ENCODE data around the gene CNTNAP5.

CNTNAP5 gene

GRCh38 chr2:124586835-124587234 lies 561.7 kb downstream of the CNTNAP5 start:
- in situ Hi-C loops (cut with HindIII; ENCODE audit: low sequenced_read_pairs) = no loop called here

GRCh38 chr2:124589971-124590370 lies 564.9 kb downstream of the CNTNAP5 start:
- in situ Hi-C loops (cut with HindIII; ENCODE audit: low sequenced_read_pairs) = no loop called here

GRCh38 chr2:124602759-124603158 lies 577.7 kb downstream of the CNTNAP5 start:
- in situ Hi-C loops (cut with HindIII; ENCODE audit: low sequenced_read_pairs) = no loop called here

GRCh38 chr2:124604940-124605339 lies 579.9 kb downstream of the CNTNAP5 start:
- in situ Hi-C loops (cut with HindIII; ENCODE audit: low sequenced_read_pairs) = no loop called here

GRCh38 chr2:124607679-124608078 lies 582.6 kb downstream of the CNTNAP5 start:
- in situ Hi-C loops (cut with HindIII; ENCODE audit: low sequenced_read_pairs) = no loop called here

- in situ Hi-C loops (cut with HindIII; ENCODE audit: low sequenced_read_pairs) = no loop called here
Measured at GRCh38 chr2:124609667-124610066, 584.6 kb downstream of the CNTNAP5 start.

- in situ Hi-C loops (cut with HindIII; ENCODE audit: low sequenced_read_pairs) = no loop called here
Measured at GRCh38 chr2:124610141-124610540, 585.1 kb downstream of the CNTNAP5 start.

GRCh38 chr2:124610866-124611265 lies 585.8 kb downstream of the CNTNAP5 start:
- in situ Hi-C loops (cut with HindIII; ENCODE audit: low sequenced_read_pairs) = no loop called here

- in situ Hi-C loops (cut with HindIII; ENCODE audit: low sequenced_read_pairs) = no loop called here
Measured at GRCh38 chr2:124623560-124623959, 598.5 kb downstream of the CNTNAP5 start.

- in situ Hi-C loops (cut with HindIII; ENCODE audit: low sequenced_read_pairs) = no loop called here
Measured at GRCh38 chr2:124625561-124625960, 600.5 kb downstream of the CNTNAP5 start.

GRCh38 chr2:124626993-124627392 lies 601.9 kb downstream of the CNTNAP5 start:
- in situ Hi-C loops (cut with HindIII; ENCODE audit: low sequenced_read_pairs) = no loop called here

- in situ Hi-C loops (cut with HindIII; ENCODE audit: low sequenced_read_pairs) = no loop called here
Measured at GRCh38 chr2:124633812-124634211, 608.7 kb downstream of the CNTNAP5 start.

- in situ Hi-C loops (cut with HindIII; ENCODE audit: low sequenced_read_pairs) = no loop called here
Measured at GRCh38 chr2:124639524-124639923, 614.4 kb downstream of the CNTNAP5 start.

GRCh38 chr2:124640221-124640750 lies 615.2 kb downstream of the CNTNAP5 start:
- in situ Hi-C loops (cut with HindIII; ENCODE audit: low sequenced_read_pairs) = no loop called here

GRCh38 chr2:124646166-124646815 lies 621.2 kb downstream of the CNTNAP5 start:
- in situ Hi-C loops (cut with HindIII; ENCODE audit: low sequenced_read_pairs) = no loop called here

GRCh38 chr2:124647245-124647644 lies 622.2 kb downstream of the CNTNAP5 start:
- in situ Hi-C loops (cut with HindIII; ENCODE audit: low sequenced_read_pairs) = no loop called here

GRCh38 chr2:124647663-124648062 lies 622.6 kb downstream of the CNTNAP5 start:
- in situ Hi-C loops (cut with HindIII; ENCODE audit: low sequenced_read_pairs) = no loop called here

- in situ Hi-C loops (cut with HindIII; ENCODE audit: low sequenced_read_pairs) = no loop called here
Measured at GRCh38 chr2:124649001-124649400, 623.9 kb downstream of the CNTNAP5 start.

GRCh38 chr2:124652099-124652498 lies 627.0 kb downstream of the CNTNAP5 start:
- in situ Hi-C loops (cut with HindIII; ENCODE audit: low sequenced_read_pairs) = no loop called here

GRCh38 chr2:124658373-124658772 lies 633.3 kb downstream of the CNTNAP5 start:
- in situ Hi-C loops (cut with HindIII; ENCODE audit: low sequenced_read_pairs) = no loop called here

- in situ Hi-C loops (cut with HindIII; ENCODE audit: low sequenced_read_pairs) = no loop called here
Measured at GRCh38 chr2:124661558-124661957, 636.5 kb downstream of the CNTNAP5 start.

GRCh38 chr2:124662946-124663644 lies 638.0 kb downstream of the CNTNAP5 start:
- in situ Hi-C loops (cut with HindIII; ENCODE audit: low sequenced_read_pairs) = no loop called here
